GM10847 (cell line): ENCODE data around the gene TBX4.

Experiments used
- POLR2A ChIP-seq: IDR thresholded peaks from 2 replicates; pipeline ENCODE4 v1.6.1; 2011; ENCODE audit not compliant: insufficient read length; ENCODE audit errors: extremely low read depth

The TBX4 gene

DNA sequence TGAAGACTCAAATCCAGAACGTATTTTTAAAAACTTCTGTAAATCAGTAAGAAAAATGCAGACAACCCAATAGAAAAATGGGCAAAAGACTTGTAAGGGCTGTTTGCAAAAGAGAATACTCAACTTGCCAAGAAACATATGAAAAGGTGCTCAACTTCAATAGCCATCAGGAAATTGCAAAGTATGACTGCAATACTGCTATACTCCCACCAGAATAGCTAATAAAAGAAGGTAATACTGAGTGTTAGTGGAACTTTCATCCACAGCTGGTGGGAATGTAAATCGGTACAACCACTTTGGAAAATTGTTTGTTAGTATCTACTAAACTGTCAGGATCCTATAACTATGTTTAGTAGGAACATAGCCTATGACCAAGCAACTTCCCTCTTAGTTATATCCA lies 48.1 kb downstream of the TBX4 start:
- no peak for TF ChIP-seq POLR2A

DNA sequence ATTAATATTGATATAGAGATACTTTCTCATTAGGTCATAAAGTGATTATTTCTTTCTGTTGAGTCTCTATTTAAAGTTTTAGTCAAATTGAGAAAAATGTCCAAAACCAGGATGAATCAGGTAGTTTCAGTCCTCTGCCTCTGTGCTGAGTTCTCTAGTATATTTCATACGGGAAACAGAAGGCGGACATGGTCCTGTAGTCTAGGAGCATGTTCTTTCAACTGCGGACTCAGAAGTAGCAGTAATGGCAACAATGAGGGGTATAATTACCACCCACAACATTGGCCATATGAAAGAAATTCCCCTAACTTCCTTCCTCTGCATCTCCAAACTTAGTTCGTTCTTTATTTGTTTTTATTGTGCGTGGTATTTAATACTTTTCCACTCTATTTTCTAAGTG lies 50.1 kb downstream of the TBX4 start:
- TF ChIP-seq POLR2A, result no peak

DNA sequence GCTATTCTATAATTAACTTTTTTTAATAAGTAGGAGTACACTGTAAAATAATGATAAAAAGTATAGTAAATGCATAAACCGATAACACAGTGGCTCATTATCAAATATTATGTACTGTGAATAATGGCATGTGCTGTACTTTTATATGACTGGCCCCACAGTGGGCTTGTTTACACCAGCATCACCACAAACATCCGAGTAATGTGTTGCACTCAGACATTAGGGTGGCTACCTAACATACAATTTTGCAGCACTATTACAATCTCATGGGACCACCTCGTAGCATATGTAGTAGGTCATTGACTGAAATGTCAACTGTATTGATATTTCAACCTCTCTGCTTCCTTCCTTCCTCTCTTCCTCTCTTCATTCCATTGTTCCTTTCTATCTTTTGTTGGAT lies 51.7 kb downstream of the TBX4 start:
- TF ChIP-seq POLR2A, result no peak

DNA sequence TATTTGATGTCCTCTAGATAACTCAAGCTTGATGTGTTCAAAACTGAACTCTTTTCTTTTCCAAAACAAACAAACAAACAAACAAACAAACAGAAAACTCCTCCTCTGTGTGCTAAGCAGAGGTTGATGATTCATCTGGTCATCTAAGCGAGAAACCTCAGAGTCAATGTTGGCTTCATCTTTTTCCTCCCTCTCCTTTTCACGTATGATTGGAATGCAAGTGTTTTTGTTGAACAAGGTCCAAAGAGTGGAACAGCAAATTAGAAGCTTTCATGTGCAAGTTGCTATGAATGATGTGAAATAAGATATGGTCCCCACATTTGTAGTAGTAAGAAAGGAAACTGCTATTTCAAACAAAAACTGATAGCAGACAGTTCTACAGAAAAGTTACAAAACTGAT lies 52.5 kb downstream of the TBX4 start:
- TF ChIP-seq POLR2A, result no peak

DNA sequence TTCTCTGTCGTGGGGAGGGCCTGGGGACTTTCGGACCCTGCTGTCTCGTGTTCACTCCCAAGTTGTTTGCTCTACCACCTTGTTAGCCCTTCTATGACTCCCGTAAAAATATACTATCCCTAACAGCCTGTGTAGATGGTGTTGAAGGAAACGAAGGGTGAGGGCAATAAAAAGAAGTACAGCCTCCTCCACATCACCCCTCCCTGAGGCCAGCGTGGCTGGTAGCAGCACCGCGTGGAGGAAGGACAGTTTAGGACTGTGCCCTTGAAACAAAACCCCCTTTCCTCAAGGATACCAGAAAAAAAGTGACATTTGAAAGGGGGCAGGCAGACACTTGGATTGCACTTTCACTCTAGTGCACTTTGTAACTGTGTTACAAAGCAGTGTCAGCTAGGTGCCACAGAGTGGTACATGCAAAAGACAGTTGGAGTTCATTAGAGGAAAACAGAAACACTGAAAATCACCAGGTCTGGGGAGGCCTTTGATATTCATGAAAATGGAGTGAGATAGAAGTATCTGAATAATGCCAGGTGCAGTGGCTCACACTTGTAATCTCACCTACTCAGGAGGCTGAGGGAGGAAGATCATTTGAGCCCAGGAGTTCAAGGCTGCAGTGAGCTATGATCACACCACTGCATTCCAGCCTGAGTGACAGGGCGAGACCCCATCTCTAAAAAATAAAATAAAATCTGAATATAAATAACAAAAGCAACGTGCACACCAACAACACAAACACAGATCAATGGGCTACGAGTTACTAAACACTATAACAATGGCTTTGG lies 53.8 kb downstream of the TBX4 start:
- no peak for TF ChIP-seq POLR2A

DNA sequence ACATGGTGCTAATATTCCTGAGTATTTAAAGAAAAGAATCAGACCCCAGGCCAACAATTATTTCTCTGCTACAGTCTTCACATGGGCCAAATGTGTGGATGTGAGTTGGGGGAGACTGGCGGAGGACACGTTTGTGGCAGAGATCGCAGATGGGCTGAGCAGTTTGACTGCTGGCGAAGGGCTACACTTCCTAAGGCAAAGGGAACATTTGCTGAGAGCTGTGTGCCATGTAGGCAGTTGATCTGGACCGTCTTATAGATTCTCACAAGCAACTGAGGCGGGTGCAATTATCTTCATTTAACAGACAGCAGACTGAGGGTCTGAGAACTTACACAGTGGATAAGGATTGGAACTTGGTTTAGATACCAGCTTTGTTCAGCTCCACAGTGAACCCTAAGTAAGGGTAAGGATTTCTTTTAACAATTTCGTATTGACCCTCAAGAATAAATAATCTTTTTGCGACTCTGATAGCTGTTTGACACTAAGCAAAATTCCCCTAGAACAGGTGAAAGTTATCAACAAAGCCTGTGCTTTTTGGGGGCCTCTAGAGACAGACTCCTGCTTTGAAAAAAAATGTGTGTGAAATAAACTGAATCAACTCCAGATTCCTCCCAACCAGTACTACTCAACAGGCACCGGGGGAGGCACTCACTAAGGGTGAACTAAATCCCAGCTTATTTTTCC lies 55.3 kb downstream of the TBX4 start:
- TF ChIP-seq POLR2A, result no peak

DNA sequence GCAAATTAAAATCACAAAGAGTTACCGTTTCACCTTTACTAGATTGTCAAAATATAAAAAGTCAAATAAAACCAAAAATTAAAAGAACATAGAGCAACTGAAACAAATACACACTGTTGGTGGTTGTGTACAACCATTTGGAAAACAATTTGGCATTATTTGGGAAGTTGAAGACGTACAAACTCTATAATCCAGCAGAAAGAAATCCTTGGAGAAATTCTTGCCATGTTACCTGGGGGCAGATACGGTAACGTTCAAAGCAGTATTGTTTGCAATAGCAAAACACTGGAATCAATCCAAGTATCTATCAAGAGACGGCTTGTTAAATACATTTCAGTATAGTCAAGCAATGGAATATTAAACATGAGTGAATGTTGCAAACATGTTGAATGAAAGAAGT lies 56.7 kb downstream of the TBX4 start:
- TF ChIP-seq POLR2A, result no peak

DNA sequence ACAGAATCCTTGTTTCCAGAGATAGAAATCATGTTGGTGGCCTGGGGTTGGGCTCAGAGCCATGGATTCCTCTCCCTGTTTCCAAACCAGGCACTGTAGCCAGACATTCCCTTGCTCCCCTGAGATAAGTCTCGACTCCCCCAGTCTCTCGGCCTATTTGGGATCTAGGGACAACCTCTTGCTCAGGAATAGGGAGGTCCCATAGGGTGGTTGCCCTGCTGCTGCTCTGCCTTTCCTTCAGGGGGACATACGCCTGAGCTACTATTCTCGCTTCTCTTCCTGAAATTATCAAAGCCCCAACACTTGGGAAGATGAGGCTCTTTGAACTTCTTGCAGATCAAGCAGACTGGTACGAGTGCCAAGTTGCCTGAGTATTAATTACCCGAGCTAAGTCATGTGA lies 58.0 kb downstream of the TBX4 start:
- no peak for TF ChIP-seq POLR2A

DNA sequence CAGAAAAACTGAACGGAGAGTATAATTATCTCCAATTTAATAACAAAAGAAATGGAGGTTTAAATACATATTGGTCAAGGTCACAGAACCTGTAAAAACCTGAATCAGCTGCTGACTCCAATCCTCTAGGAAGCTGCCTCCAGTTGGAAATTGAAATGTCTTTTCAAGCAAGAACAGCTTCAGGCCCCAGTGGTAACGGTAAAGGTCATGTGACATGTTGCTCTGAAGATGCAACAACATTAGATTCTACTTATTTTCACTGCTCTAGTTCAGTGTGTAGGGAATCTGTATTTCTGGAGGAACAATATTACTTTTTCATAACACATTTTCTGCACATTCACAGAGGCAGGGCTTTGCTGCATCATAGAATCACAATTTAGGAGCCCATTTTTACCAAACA lies 58.8 kb downstream of the TBX4 start:
- no peak for TF ChIP-seq POLR2A

DNA sequence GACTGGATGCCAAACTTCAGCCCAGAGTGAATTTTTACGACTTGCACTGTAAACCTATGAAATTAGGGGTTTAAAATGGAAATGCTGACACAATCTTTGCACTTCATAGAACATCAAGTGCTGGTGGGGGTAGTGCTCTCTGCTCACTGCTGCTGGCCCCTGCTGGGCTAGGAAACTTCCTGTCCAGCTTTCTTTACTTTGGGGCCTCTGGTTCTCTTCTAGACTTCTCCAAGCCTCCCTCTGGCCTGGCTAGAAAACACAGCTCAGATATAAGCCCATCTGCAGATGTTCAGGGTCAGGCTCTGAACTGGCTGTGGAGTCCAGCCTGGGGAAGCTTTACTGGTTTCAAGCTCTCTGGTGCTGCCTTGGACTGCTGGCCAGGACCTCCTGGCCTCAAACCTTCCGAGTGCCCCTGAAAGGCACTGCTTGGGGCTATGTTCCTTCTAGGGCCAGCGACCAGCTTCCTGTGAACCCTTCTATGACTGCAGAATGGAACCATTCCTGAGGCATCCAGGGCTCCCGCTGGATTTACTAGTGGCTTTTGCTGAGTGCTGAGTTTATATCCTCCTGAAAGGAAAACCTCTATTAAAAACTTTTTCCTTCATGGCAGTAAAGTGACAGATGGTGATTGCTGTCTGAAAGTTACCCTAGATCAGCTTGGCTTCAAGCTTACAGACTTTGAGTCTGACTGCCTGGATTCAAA lies 59.4 kb downstream of the TBX4 start:
- TF ChIP-seq POLR2A, result no peak

DNA sequence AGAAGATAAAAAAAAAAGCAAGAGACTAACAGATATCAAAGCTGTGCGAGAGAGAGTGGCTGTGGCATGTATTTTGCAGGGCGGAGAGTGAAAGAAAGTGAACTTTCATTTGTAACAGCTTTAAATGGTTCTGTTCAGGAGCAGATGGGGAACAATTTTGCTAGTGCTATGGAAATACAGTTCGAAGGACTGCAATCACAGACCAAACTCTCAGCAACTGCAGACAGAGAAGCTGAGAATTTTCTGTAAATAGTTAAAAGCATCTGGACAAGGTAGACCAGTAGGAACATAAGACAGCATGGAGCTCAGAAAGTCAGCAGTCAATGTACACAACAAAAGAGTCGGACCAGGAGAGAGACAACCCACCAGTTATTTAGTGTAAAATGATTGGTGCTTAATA lies 62.3 kb downstream of the TBX4 start:
- TF ChIP-seq POLR2A, result no peak

DNA sequence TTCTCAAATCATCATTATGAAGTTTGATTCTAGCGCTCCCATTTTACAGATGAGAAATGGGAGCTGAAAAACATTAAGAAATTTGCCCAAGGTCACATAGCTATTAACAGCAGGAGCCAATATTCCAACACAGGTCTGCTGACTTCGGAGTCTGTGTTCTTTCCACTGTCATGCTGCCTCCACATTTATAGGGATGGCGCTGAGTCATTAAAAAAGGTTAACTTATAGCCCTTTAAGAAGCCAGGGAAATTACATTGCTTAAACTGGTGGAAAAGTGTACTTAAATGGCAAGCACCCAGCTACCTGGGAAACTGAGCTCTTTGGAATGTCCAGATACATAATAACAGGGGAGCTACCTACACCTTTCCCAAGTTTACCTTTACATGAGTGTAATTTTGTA lies 65.0 kb downstream of the TBX4 start:
- TF ChIP-seq POLR2A, result no peak

DNA sequence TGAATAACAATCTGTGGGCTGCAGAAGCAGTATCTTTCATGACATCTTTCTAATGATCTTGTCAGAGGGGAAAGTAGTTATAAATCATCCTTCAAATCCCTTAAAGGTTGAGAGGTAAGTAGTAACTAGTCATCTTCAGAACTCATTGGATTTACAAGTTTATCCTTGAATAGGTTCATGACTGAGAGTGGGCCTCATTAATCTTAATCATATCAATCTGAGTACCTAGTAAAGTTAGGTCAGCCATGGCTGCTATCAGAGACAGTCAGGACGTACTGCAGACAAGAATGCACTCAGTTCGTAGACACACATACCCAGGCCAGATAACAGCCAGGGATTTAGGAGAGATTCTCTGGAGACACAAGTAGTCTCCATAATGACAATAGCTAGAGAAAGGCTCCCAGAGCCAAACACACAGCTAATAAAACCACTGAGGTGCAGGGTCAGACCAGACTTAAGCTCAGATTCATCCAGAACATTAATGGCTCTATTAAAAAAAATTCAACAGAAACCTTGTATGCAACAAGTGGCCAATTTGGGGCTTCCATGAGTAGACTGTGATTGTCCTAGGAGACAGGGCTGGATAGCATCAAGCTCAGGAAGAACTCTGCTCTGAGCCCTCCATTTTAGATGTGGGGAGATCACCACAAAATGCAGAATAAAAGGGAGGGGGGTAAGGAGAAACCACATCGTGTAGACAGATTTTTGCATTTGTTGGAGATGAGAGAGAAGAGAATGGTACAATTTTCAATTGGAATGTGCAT lies 65.8 kb downstream of the TBX4 start:
- no peak for TF ChIP-seq POLR2A

DNA sequence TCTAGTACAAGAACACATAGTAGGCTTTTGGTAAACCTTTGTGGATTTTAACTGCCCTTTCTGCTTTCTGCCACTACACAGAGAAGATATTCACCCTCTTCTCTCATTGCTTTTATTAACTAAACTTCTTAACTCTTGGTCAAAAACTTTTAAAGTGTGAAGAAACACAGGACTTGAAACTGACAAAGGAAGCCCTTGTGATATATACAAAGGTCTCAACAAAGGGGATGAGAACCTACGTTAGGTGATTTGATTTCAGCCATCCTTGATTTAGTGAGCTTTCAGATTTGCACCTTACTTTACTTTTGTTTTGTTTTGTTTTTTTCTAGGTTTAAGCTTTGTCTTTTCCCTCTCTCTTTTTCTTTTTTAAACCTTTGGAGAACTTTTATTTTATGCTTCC lies 66.9 kb downstream of the TBX4 start:
- TF ChIP-seq POLR2A, result no peak

DNA sequence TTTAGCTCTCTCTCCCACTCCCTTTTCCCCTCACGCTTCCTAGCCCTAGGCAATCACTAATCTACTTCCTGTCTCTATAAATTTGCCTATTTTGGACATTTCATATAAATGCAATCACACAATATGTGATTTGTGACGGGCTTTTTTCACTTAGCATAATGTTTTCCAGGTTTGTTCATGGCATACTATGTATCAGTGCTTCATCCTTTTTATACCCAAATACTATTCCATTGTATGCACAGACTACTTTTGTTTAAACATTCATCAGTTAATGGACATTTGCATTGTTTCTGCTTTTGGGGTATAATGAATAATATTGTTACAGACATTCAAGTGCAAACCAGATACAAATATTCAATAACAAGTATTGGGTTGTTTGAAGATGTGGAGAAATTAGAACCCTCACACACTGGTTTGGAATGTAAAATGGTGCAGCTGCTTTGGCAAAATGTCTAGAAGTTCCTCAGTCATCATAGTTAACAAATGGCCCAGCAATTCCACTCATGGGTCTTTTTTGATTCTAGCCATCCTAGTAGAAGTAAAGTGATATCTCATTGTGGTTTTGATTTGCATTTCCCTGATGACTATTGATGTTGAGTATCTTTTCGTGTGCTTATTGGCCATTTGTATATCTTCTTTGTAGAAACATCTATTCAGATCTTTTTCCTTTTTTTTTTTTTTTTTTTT lies 67.7 kb downstream of the TBX4 start:
- TF ChIP-seq POLR2A, result no peak

DNA sequence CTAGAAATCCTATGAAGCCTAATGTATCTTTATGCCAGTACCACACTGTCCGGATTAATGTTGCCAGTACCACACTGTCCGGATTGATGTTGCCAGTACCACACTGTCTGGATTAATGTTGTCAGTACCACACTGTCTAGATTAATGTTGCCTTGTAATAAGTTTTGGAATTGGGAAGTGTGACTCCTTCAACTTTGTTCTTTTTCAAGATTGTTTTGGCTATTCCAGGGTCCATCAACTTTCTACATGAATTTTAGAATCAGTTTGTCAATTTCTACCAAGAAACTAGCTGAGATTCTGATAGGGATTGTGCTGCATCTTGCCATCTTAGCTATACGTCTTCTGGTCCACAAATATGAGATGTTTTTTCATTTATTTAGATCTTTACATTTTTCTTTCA lies 68.7 kb downstream of the TBX4 start:
- TF ChIP-seq POLR2A, result no peak

DNA sequence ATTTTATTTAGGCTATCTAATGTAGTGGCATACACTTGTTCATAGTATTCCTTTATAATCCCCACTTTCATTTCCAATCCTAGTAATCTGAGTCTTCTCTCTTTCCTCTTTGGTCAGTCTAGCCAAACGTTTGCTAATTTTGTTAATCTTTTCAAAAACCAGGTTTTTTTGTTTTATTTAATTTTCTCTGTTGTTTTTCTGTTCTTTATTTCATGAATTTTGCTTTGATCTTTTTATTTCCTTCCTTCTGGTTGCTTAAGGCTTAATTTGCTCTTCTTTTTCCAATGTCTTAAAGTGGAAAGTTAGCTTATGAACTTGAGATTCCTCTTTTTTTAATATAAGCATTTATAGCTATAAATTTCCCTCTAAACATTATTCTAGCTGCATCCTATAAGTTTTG lies 69.9 kb downstream of the TBX4 start:
- no peak for TF ChIP-seq POLR2A
